Natural killer cell (primary cell): ENCODE measurements around the gene MDFI. TPM values are rescaled to one million over a fixed set of nuclear protein-coding genes. Genes with fewer than 3 reads are reported as not detected.

Experiments used
- ATAC-seq, 3 donors: fragments of 150-1000 bp in 2 of 3; fragments of 200-7000 bp in 1 of 3; cut with Tn5 transposase; 1 replicate in 1 of 3; 2 replicates in 2 of 3; pipeline ENCODE4 v1.10.0; 2021; ENCODE audit warnings: mild to moderate bottlenecking in 2 of 3, moderate library complexity in 2 of 3
- DNase-seq, 2 donors: peaks; one replicate each; pipeline versions ENCODE4 v3.0.0 to v3.0.0-alpha.2; 2013 to 2021; ENCODE audit warnings: mixed read lengths in 1 of 2
- H3K27ac ChIP-seq: one replicate; pipeline ENCODE4 v1.5.1; 2013; ENCODE audit warnings: mild to moderate bottlenecking, low read length
- H3K27me3 ChIP-seq: one replicate; pipeline ENCODE4 v1.6.1; 2013; ENCODE audit warnings: low read length; ENCODE audit not compliant: control insufficient read depth, insufficient read depth
- H3K36me3 ChIP-seq: one replicate; pipeline ENCODE4 v1.6.1; 2013; ENCODE audit warnings: low read length; ENCODE audit not compliant: control insufficient read depth, insufficient read depth
- H3K4me1 ChIP-seq: one replicate; pipeline ENCODE4 v1.6.1; 2013; ENCODE audit warnings: low read length; ENCODE audit not compliant: control insufficient read depth, insufficient read depth
- H3K4me3 ChIP-seq: one replicate; pipeline ENCODE4 v1.5.1; 2013; ENCODE audit warnings: low read length
- H3K9me3 ChIP-seq: one replicate; pipeline ENCODE4 v1.6.1; 2013; ENCODE audit warnings: low read length; ENCODE audit not compliant: control insufficient read depth, insufficient read depth
- H3K27ac Mint-ChIP-seq, 2 donors: one replicate each; pipeline ENCODE4 v1.8.0; 2022; ENCODE audit warnings: mild to moderate bottlenecking in 2 of 2, mixed read lengths in 2 of 2, moderate library complexity in 1 of 2
- H3K27me3 Mint-ChIP-seq, 2 donors: one replicate each; pipeline ENCODE4 v1.8.0; 2022; ENCODE audit warnings: low read depth in 2 of 2, mixed read lengths in 2 of 2
- H3K36me3 Mint-ChIP-seq: one replicate; pipeline ENCODE4 v1.8.0; 2022; ENCODE audit warnings: mixed read lengths
- H3K4me1 Mint-ChIP-seq, 2 donors: one replicate each; pipeline ENCODE4 v1.8.0; 2022; ENCODE audit warnings: mixed read lengths in 2 of 2
- H3K4me3 Mint-ChIP-seq: one replicate; pipeline ENCODE4 v1.8.0; 2022; ENCODE audit warnings: mild to moderate bottlenecking, moderate library complexity, mixed read lengths
- H3K9me3 Mint-ChIP-seq, 2 donors: one replicate each; pipeline ENCODE4 v1.8.0; 2022; ENCODE audit warnings: mixed read lengths in 2 of 2
- CTCF ChIP-seq: fragments of 200-600 bp; IDR thresholded peaks from one replicate; pipeline ENCODE4 v1.8.0; 2022; ENCODE audit warnings: antibody characterized with exemption
- WGBS: methylation state at CpG from one replicate; pipeline ENCODE4 v1.1.7; 2013; ENCODE audit warnings: missing lambda C conversion rate; ENCODE audit not compliant: insufficient coverage; 5-methylcytosine and 5-hydroxymethylcytosine counted together
- intact Hi-C: fragments of 100-400 bp; cut with micrococcal nuclease; formaldehyde crosslinking; loops from one replicate; pipeline ENCODE4 v1.14.2; 2022
- total RNA-seq, 4 donors: library from RNA; stranded (reverse); fragments of 120-200 nt in 1 of 4; gene quantifications; one replicate each; pipeline versions ENCODE4 v1.2.3 to v1.2.4, GENCODE V29; 2013 to 2022

The MDFI gene
- total RNA-seq, 3 donors from 2014 or later (not counting 1 experiment from before 2014, with no cell fraction given), result not detected

DNA sequence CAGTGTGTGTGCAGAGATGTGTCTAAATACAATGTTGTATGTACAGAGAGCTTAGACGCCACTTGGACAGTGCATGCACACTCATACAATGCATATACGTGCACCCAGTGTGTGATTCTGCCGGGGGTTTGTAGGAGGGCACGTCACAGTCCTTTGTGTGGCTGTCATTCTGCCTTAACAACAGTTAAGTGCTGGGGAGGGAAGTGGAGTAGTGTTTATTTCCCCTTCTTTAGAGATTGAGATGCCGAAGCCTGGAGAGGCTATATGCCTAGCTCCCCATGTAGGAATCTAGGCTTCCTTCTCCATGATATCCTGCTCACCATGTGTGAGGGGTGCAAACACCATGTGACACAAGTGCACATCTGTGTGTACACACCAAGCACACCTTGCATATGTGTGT is 38.2 kb downstream of the MDFI start:
- ATAC-seq (no peak), DNase-seq (no peak)
- Mint-ChIP-seq H3K4me1 (no peaks in the 10 kb centered on the region), H3K4me3 (no peak overlapping the region), H3K27ac (no peak overlapping the region), H3K36me3 (no peaks in the 10 kb centered on the region), H3K27me3 (peaks cover 16 to 25% of the 10 kb centered on the region in 2 donors), H3K9me3 (no peaks in the 10 kb centered on the region)
- Histone ChIP-seq H3K27ac (no peak overlapping the region), H3K4me1 (no peaks in the 10 kb centered on the region), H3K36me3 (no peaks in the 10 kb centered on the region), H3K4me3 (no peak overlapping the region), H3K27me3 (no peaks in the 10 kb centered on the region), H3K9me3 (no peaks in the 10 kb centered on the region)
- intact Hi-C loops, result no loop called here
- WGBS, result 75% methylated on average over 5 of the region's 5 CpGs
- TF ChIP-seq CTCF, result no peak

- H3K27me3 ChIP-seq, result no peaks in the 10 kb centered on the region
- H3K4me3 ChIP-seq, result no peak overlapping the region
- WGBS, result 93% methylated on average over 25 of the region's 25 CpGs
- Mint-ChIP-seq H3K27ac (no peak overlapping the region), H3K27me3 (peaks cover 11 to 16% of the 10 kb centered on the region in 2 donors), H3K9me3 (no peaks in the 10 kb centered on the region), H3K36me3 (no peaks in the 10 kb centered on the region), H3K4me3 (no peak overlapping the region), H3K4me1 (peaks cover 0 to 5% of the 10 kb centered on the region in 2 donors)
- intact Hi-C loops, result no loop called here
- DNase-seq (no peak), ATAC-seq (no peak)
- TF ChIP-seq CTCF, result no peak
- H3K36me3 ChIP-seq, result no peaks in the 10 kb centered on the region
- H3K27ac ChIP-seq, result no peak overlapping the region
- peaks cover 5% of the 10 kb centered on the region for H3K4me1 ChIP-seq
- no peaks in the 10 kb centered on the region for H3K9me3 ChIP-seq
These were observed 39.1 kb downstream of the MDFI start for GRCh38 chr6:41677124-41677921.

DNA sequence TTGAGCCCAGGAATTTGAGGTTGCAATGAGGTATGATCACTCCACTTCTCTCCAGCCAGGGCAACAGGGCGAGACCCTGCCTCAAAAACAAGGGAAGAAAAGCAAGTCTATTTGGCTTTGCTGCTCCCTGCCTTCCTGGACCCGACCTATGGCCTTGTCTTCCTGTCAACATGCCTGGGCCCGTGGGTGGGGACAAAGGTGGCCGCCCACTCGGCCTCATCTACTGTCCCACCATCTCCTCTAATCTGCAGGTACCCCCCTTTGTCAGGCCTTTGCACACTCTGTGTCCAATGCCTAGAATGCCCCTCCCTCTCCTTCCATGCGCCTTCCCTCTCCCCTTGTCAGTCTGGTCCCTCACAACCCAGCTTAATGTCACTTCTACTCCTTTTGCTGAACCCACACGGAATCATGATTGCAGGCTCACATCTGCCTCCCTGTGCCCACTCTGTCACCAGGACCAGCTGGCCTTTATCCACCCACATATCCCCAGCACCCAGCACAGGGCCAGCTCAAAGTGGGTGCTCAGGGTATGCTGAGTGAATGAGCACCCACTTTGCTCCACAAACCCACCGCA is 40.3 kb downstream of the MDFI start:
- WGBS, result 83% methylated on average over 8 of the region's 8 CpGs
- Histone ChIP-seq H3K36me3 (no peaks in the 10 kb centered on the region), H3K4me3 (no peak overlapping the region), H3K9me3 (no peaks in the 10 kb centered on the region), H3K4me1 (peaks cover 18% of the 10 kb centered on the region), H3K27ac (no peak overlapping the region), H3K27me3 (no peaks in the 10 kb centered on the region)
- DNase-seq (no peak), ATAC-seq (no peak)
- Mint-ChIP-seq H3K27ac (no peak overlapping the region), H3K4me3 (no peak overlapping the region), H3K27me3 (peaks cover 11 to 16% of the 10 kb centered on the region in 2 donors), H3K4me1 (peaks cover 0 to 15% of the 10 kb centered on the region in 2 donors), H3K9me3 (no peaks in the 10 kb centered on the region), H3K36me3 (no peaks in the 10 kb centered on the region)
- intact Hi-C loops, result no loop called here
- no peak for TF ChIP-seq CTCF
